AG08395 (cell line): ENCODE data around the gene PPIL6.

Experiments
- DNase-seq: peaks from one replicate; pipeline ENCODE4 v3.0.0; 2012; ENCODE audit warnings: mixed read lengths, low spot score

The PPIL6 gene

GRCh38 chr6:109363753-109364152, 76.7 kb downstream of the PPIL6 start:
- DNase-seq, result no peak

GRCh38 chr6:109362102-109362884, 78.1 kb downstream of the PPIL6 start:
- DNase-seq, result no peak

GRCh38 chr6:109360791-109361190, 79.6 kb downstream of the PPIL6 start:
- DNase-seq, result no peak

- no peak for DNase-seq
Observed at GRCh38 chr6:109360281-109360680, 80.1 kb downstream of the PPIL6 start.

- no peak for DNase-seq
Observed at GRCh38 chr6:109359248-109359647, 81.2 kb downstream of the PPIL6 start.

GRCh38 chr6:109358204-109358603, 82.2 kb downstream of the PPIL6 start:
- DNase-seq, result no peak

GRCh38 chr6:109356237-109356636, 84.2 kb downstream of the PPIL6 start:
- no peak for DNase-seq

GRCh38 chr6:109351231-109352130, 88.9 kb downstream of the PPIL6 start:
- peak; percentile 61 for DNase-seq

- DNase-seq, result peak; percentile 79
Observed at GRCh38 chr6:109349419-109349987, 90.9 kb downstream of the PPIL6 start.

GRCh38 chr6:109348226-109348625, 92.2 kb downstream of the PPIL6 start:
- DNase-seq, result no peak

- DNase-seq, result no peak
Observed at GRCh38 chr6:109347779-109348178, 92.6 kb downstream of the PPIL6 start.

- no peak for DNase-seq
Observed at GRCh38 chr6:109345986-109346385, 94.4 kb downstream of the PPIL6 start.

GRCh38 chr6:109344226-109344625, 96.2 kb downstream of the PPIL6 start:
- no peak for DNase-seq

GRCh38 chr6:109343518-109343917, 96.9 kb downstream of the PPIL6 start:
- no peak for DNase-seq

- DNase-seq, result no peak
Observed at GRCh38 chr6:109342911-109343310, 97.5 kb downstream of the PPIL6 start.

GRCh38 chr6:109342506-109342905, 97.9 kb downstream of the PPIL6 start:
- DNase-seq, result no peak

GRCh38 chr6:109340811-109341210, 99.6 kb downstream of the PPIL6 start:
- DNase-seq, result no peak
